ENCODE results near the gene SPPL2A.

- TF ChIP-seq CTCF (conservative IDR thresholded peaks at IDR 0.05; ENCODE audit: low read depth, low read length) (no peak), EZH2phosphoT487 (IDR thresholded peaks at IDR 0.05; ENCODE audit: borderline replicate concordance, low read length) (no peak)
These were observed 35.2 kb upstream of the SPPL2A start for GRCh38 chr15:50800715-50801114.

Data from PC-3 (cell line).